ENCODE data around the gene C19orf25.

Gene C19orf25

DNA sequence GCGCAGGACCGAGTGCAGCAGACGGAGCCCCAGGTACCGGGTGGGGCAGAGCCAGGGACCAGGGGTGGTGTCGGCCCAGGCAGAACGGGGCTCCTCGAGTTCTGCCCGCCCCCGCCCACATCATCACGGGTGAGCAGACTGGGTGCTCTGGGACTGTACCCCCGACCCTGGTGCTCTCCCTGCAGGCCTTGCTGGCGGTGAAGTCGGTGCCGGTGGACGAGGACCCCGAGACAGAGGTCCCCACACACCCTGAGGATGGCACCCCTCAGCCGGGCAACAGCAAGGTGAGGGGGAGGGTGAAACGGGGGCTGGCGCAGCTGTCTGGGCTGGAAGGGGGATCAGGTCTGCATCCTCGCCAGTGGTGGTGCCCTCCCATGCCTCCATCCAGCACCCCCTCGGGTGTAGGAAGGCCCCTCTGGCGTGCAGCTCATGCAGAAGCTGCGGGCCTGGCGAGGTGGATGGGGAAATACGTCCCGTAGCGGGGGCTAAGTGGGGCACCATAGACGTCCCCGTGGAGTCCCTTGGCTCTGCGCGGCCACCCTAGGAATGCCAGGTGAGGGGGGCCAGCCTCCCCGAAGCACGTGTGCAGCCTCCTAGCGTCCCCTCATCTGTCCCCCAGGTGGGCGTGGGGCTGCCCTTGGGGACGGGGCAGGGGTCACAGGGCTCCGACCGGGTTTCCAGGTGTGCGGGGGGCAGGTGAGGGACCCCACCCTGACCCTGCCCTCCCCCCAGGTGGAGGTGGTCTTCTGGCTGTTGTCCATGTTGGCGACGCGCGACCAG, 22.7 kb downstream of the C19orf25 start:
- Histone ChIP-seq H3K4me1 (ENCODE audit: control insufficient read depth, insufficient read depth, low read length) (peaks cover 19% of the 10 kb centered on the region), H3K4me3 (ENCODE audit: low read depth, low read length) (no peak overlapping the region)

GRCh38 chr19:1455336-1456120, 23.5 kb downstream of the C19orf25 start:
- H3K9me3 ChIP-seq (ENCODE audit: control insufficient read depth, insufficient read depth, low read depth, low read length): no peaks in the 10 kb centered on the region
- H3K4me3 ChIP-seq (ENCODE audit: low read depth, low read length): peak overlapping the region; percentile 42; the same call in 1 of the 2 replicates
- H3K4me1 ChIP-seq (ENCODE audit: control insufficient read depth, insufficient read depth, low read length): peaks cover 19% of the 10 kb centered on the region
- no peak overlapping the region for H3K9ac ChIP-seq (ENCODE audit: low read length)
- H3K27me3 ChIP-seq (ENCODE audit: control insufficient read depth, insufficient read depth, low read length): peaks cover 100% of the 10 kb centered on the region
- H3K36me3 ChIP-seq (ENCODE audit: control insufficient read depth, insufficient read depth, low read length): no peaks in the 10 kb centered on the region
- H3K27ac ChIP-seq (ENCODE audit: low read depth, low read length): no peak overlapping the region

More for the DNA sequence above, 22.7 kb downstream of the C19orf25 start:
- no peak overlapping the region for H3K27ac ChIP-seq (ENCODE audit: low read depth, low read length)
- H3K9me3 ChIP-seq (ENCODE audit: control insufficient read depth, insufficient read depth, low read depth, low read length): no peaks in the 10 kb centered on the region
- no peak overlapping the region for H3K9ac ChIP-seq (ENCODE audit: low read length)
- no peaks in the 10 kb centered on the region for H3K36me3 ChIP-seq (ENCODE audit: control insufficient read depth, insufficient read depth, low read length)
- H3K27me3 ChIP-seq (ENCODE audit: control insufficient read depth, insufficient read depth, low read length): peaks cover 99% of the 10 kb centered on the region

DNA sequence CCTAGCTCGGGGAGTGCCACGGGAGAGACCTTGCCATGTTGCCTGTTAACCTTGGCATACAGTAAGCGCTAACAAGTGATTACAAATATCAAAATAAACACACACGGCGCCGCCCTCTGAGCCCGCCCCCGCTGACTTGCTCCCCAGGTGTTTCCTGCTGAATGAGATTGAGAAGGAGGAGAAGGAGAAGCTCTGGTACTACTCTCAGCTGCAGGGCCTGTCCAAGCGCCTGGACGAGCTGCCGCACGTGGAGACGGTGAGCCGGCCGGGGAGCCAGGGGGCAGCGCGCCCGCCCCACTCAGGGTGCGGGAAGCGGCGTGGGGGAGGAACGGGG, 24.0 kb downstream of the C19orf25 start:
- H3K27ac ChIP-seq (ENCODE audit: low read depth, low read length): no peak overlapping the region
- no peaks in the 10 kb centered on the region for H3K36me3 ChIP-seq (ENCODE audit: control insufficient read depth, insufficient read depth, low read length)
- peaks cover 100% of the 10 kb centered on the region for H3K27me3 ChIP-seq (ENCODE audit: control insufficient read depth, insufficient read depth, low read length)
- no peak overlapping the region for H3K9ac ChIP-seq (ENCODE audit: low read length)
- H3K4me3 ChIP-seq (ENCODE audit: low read depth, low read length): peak overlapping the region; percentile 42; the same call in 1 of the 2 replicates
- no peaks in the 10 kb centered on the region for H3K9me3 ChIP-seq (ENCODE audit: control insufficient read depth, insufficient read depth, low read depth, low read length)
- H3K4me1 ChIP-seq (ENCODE audit: control insufficient read depth, insufficient read depth, low read length): peaks cover 19% of the 10 kb centered on the region

GRCh38 chr19:1453525-1454364, 25.3 kb downstream of the C19orf25 start:
- Histone ChIP-seq H3K27me3 (ENCODE audit: control insufficient read depth, insufficient read depth, low read length) (peaks cover 100% of the 10 kb centered on the region), H3K4me3 (ENCODE audit: low read depth, low read length) (no peak overlapping the region), H3K9me3 (ENCODE audit: control insufficient read depth, insufficient read depth, low read depth, low read length) (no peaks in the 10 kb centered on the region), H3K27ac (ENCODE audit: low read depth, low read length) (no peak overlapping the region), H3K36me3 (ENCODE audit: control insufficient read depth, insufficient read depth, low read length) (no peaks in the 10 kb centered on the region), H3K9ac (ENCODE audit: low read length) (no peak overlapping the region), H3K4me1 (ENCODE audit: control insufficient read depth, insufficient read depth, low read length) (peaks cover 19% of the 10 kb centered on the region)

DNA sequence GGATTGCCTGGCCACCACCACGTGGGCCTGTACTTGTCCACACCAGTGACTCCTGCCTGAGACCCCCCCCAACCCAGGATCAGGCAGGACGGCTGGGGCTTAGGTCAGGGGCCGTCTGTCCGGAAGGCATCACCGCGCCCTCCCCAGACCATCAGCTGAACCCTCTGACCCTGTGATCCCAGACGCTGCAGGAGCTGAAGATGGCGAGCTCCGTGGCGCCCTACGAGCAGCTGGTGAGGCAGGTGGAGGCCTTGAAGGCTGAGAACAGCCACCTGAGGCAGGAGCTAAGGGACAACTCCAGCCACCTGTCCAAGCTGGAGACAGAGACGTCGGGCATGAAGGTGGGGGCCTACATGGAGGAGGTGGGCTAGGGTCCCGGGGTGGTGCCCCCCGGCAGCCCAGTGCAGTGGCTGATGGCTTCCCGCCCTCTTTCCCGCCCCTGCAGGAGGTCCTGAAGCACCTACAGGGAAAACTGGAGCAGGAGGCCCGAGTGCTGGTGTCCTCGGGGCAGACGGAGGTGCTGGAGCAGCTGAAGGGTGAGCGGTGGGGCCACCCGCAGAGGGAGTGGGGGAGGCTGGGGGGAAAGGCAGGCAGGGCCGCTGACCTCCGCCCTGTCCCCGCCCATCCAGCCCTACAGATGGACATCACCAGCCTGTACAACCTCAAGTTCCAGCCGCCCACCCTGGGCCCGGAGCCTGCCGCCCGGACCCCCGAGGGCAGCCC, 26.1 kb downstream of the C19orf25 start:
- no peak overlapping the region for H3K4me3 ChIP-seq (ENCODE audit: low read depth, low read length)
- peaks cover 19% of the 10 kb centered on the region for H3K4me1 ChIP-seq (ENCODE audit: control insufficient read depth, insufficient read depth, low read length)
- H3K36me3 ChIP-seq (ENCODE audit: control insufficient read depth, insufficient read depth, low read length): no peaks in the 10 kb centered on the region
- no peak overlapping the region for H3K27ac ChIP-seq (ENCODE audit: low read depth, low read length)
- no peak overlapping the region for H3K9ac ChIP-seq (ENCODE audit: low read length)
- H3K9me3 ChIP-seq (ENCODE audit: control insufficient read depth, insufficient read depth, low read depth, low read length): no peaks in the 10 kb centered on the region
- H3K27me3 ChIP-seq (ENCODE audit: control insufficient read depth, insufficient read depth, low read length): peaks cover 99% of the 10 kb centered on the region

DNA sequence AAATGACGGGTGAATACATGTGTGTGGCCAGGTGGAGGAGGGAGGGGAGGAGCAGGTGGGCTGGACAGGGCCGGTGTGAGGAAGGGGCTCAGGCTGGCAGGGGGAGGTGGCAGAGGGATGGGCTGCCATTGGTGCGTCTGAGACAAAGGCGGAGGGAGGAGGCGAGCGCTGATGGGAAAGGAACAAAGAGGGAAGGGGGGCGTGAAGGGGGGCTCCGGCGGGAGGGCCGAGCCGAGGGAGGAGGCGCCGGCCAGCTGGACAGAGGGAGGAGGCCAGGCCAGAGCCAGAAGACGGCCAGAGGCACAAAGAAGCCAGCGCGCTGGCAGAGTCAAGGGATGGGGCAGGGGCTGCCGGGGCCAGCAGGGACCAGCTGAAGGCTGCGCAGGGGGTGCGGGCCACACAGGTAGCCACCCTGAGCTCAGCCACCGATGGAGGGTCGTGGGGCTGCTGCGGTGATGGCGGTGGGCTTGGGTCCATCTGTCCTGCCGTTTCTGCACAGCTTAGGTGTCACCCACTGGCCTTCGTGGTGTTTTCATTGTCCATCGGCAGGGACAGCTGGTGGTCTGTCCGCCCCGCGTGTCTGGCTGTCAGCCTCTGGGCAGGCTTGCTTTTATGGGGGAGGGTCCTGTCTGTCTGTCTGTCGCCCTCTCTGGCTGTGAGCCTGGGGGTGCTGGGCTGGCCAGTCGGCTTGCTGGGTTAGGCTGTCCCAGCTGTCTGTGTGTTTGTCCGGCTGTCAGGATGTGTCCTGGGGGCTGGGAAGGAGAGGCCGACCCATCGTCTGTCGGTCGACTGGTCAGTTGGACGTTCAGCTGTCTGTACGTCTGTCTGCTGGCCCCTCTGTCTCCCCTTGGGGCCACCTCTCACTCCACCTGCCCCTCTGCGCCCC, 26.9 kb downstream of the C19orf25 start:
- Histone ChIP-seq H3K4me1 (ENCODE audit: control insufficient read depth, insufficient read depth, low read length) (peaks cover 16% of the 10 kb centered on the region), H3K36me3 (ENCODE audit: control insufficient read depth, insufficient read depth, low read length) (no peaks in the 10 kb centered on the region), H3K9ac (ENCODE audit: low read length) (no peak overlapping the region), H3K27me3 (ENCODE audit: control insufficient read depth, insufficient read depth, low read length) (peaks cover 99% of the 10 kb centered on the region), H3K27ac (ENCODE audit: low read depth, low read length) (no peak overlapping the region), H3K4me3 (ENCODE audit: low read depth, low read length) (no peak overlapping the region), H3K9me3 (ENCODE audit: control insufficient read depth, insufficient read depth, low read depth, low read length) (no peaks in the 10 kb centered on the region)

- no peak overlapping the region for H3K4me3 ChIP-seq (ENCODE audit: low read depth, low read length)
- no peaks in the 10 kb centered on the region for H3K36me3 ChIP-seq (ENCODE audit: control insufficient read depth, insufficient read depth, low read length)
- peaks cover 17% of the 10 kb centered on the region for H3K4me1 ChIP-seq (ENCODE audit: control insufficient read depth, insufficient read depth, low read length)
Observed at GRCh38 chr19:1450735-1451731, 28.0 kb downstream of the C19orf25 start.

DNA sequence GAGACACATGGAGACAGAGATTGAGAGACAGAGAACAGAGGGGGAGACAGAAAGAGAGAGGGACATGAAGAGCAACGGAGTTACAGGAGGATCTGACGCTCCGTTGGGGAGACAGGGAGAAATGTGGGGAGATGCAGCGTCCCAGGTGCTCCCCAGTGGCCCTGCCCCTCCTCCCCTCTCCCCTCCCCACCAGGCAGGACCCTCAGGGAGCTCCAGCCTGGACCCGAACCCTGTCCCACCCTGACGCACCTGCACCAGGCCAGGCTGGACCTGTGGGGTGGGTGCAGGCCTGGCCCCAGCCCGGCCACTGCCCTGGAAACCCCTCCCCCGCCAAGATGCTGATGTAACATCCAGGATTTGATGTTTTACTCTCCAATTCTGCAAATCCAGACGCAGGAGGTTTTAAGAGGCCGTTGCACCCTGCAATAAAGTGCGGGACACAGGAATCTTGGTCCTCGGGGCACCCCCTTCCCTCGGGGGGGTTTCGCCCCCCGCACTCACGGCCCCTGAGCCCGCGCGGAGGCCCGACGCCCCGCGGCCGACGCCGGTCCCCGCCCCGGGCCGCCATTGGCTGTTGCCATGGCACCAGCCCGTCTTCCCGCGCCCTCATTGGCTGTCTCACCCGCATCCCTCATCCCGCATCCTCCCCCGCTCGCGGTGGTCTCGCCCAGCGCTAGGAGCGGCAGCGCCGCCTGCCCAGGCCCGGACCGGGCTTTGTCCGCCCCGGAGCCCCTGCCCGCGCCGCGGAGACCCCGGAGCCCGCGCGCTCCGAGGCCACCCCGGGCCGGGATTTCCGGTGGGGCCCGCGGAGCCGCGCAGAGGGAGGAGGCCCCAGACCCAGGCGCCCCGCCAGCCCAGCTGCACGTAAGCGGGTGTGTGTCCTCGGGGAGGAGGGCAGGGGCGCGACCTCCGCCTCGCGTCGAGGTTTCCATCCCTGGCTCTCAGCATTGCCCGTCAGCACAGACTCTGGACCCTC, 29.3 kb downstream of the C19orf25 start, which contains the start of gene APC2:
Gene APC2 (plus strand): TSS at position 655 of the 976 bp plus-strand sequence. CDS start 2,881 bp downstream, outside the sequence.
- H3K4me3 ChIP-seq (ENCODE audit: low read depth, low read length): peak within 1 kb of the TSS; percentile 33; the same call in 1 of the 2 replicates
- no peak within 1 kb of the TSS for H3K9ac ChIP-seq (ENCODE audit: low read length)
- peaks cover 19% of the 10 kb centered on the region; the same call in 1 of the 2 replicates for H3K4me1 ChIP-seq (ENCODE audit: control insufficient read depth, insufficient read depth, low read length)
- H3K27me3 ChIP-seq (ENCODE audit: control insufficient read depth, insufficient read depth, low read length): peaks cover 91% of the 10 kb centered on the region
- no peaks in the 10 kb centered on the region for H3K36me3 ChIP-seq (ENCODE audit: control insufficient read depth, insufficient read depth, low read length)
- H3K9me3 ChIP-seq (ENCODE audit: control insufficient read depth, insufficient read depth, low read depth, low read length): no peaks in the 10 kb centered on the region
- no peak within 1 kb of the TSS for H3K27ac ChIP-seq (ENCODE audit: low read depth, low read length)

More at GRCh38 chr19:1450735-1451731, 28.0 kb downstream of the C19orf25 start:
- Histone ChIP-seq H3K9ac (ENCODE audit: low read length) (no peak overlapping the region), H3K27ac (ENCODE audit: low read depth, low read length) (no peak overlapping the region), H3K9me3 (ENCODE audit: control insufficient read depth, insufficient read depth, low read depth, low read length) (no peaks in the 10 kb centered on the region), H3K27me3 (ENCODE audit: control insufficient read depth, insufficient read depth, low read length) (peaks cover 99% of the 10 kb centered on the region)
